Hepatocyte (in vitro differentiated cells): ENCODE results near the gene NDUFA8. TPM values are rescaled to one million over a fixed set of nuclear protein-coding genes. Genes with fewer than 3 reads are reported as not detected.

ENCODE experiments used
- DNase-seq: peaks from one replicate; pipeline ENCODE4 v3.0.0-alpha.2; 2016; ENCODE audit warnings: low spot score
- H2AFZ ChIP-seq: fragments of 200-600 bp; sonication (generic); 2 replicates; pipeline ENCODE4 v1.6.0; 2016; ENCODE audit warnings: antibody characterized with exemption, mild to moderate bottlenecking
- H3K27ac ChIP-seq: fragments of 200-600 bp; sonication (generic); 2 replicates; pipeline ENCODE4 v1.5.1; 2016; ENCODE audit warnings: mild to moderate bottlenecking
- H3K27me3 ChIP-seq: fragments of 200-600 bp; sonication (generic); 2 replicates; pipeline ENCODE4 v1.6.1; 2016
- H3K36me3 ChIP-seq: fragments of 200-600 bp; sonication (generic); replicated peaks from 2 replicates; pipeline ENCODE4 v1.5.1; 2016; ENCODE audit warnings: low read depth; ENCODE audit not compliant: insufficient read depth
- H3K4me1 ChIP-seq: fragments of 200-600 bp; sonication (generic); 2 replicates; pipeline ENCODE4 v1.5.1; 2016; ENCODE audit warnings: mild to moderate bottlenecking, moderate library complexity; ENCODE audit not compliant: insufficient read depth
- H3K4me2 ChIP-seq: fragments of 200-600 bp; sonication (generic); 2 replicates; pipeline ENCODE4 v1.6.0; 2016
- H3K4me3 ChIP-seq: fragments of 200-600 bp; sonication (generic); 2 replicates; pipeline ENCODE4 v1.5.1; 2016; ENCODE audit warnings: mild to moderate bottlenecking
- H3K79me2 ChIP-seq: fragments of 200-600 bp; sonication (generic); 2 replicates; pipeline ENCODE4 v1.6.0; 2017; ENCODE audit warnings: mild to moderate bottlenecking
- H3K9me2 ChIP-seq: fragments of 200-600 bp; sonication (generic); replicated peaks from 2 replicates; pipeline ENCODE4 v1.6.0; 2017; ENCODE audit warnings: mild to moderate bottlenecking; ENCODE audit not compliant: insufficient read depth
- H3K9me3 ChIP-seq: fragments of 200-600 bp; sonication (generic); 2 replicates; pipeline ENCODE4 v1.5.1; 2016; ENCODE audit warnings: low read depth, mild to moderate bottlenecking
- H4K20me1 ChIP-seq: fragments of 200-600 bp; sonication (generic); 2 replicates; pipeline ENCODE4 v1.6.0; 2016; ENCODE audit warnings: mild to moderate bottlenecking; ENCODE audit not compliant: insufficient read depth, poor library complexity, severe bottlenecking
- CTCF ChIP-seq: fragments of 200-600 bp; sonication (generic); IDR thresholded peaks from 2 replicates; pipeline ENCODE4 v1.5.1; 2016; ENCODE audit warnings: antibody characterized with exemption, mild to moderate bottlenecking; ENCODE audit not compliant: poor library complexity
- EZH2 ChIP-seq: fragments of 200-600 bp; sonication (generic); IDR thresholded peaks from 2 replicates; pipeline ENCODE4 v1.6.1; 2016; ENCODE audit warnings: antibody characterized with exemption, mild to moderate bottlenecking, borderline replicate concordance
- EZH2phosphoT487 ChIP-seq: fragments of 200-600 bp; sonication (generic); IDR thresholded peaks from one replicate; pipeline ENCODE4 v1.6.1; 2018; ENCODE audit warnings: antibody characterized with exemption, mild to moderate bottlenecking, low read depth, moderate library complexity; ENCODE audit not compliant: unreplicated experiment, severe bottlenecking
- WGBS: methylation state at CpG from one replicate; pipeline ENCODE4 v1.1.6; 2016; ENCODE audit warnings: low lambda C conversion rate; ENCODE audit errors: missing lambda C conversion rate; 5-methylcytosine and 5-hydroxymethylcytosine counted together
- polyA plus RNA-seq: library from polyadenylated mRNA; unstranded; fragments of >200 nt; fragmentation: Nextera tagmentation; extraction: Ambion mirVana; gene quantifications from 2 replicates; pipeline ENCODE4 v1.2.1, GENCODE V29; 2016
- total RNA-seq: library from RNA; depleted of rRNA; stranded (reverse); fragments of >200 nt; gene quantifications from 2 replicates; pipeline ENCODE4 v1.2.3, GENCODE V29; 2014

NDUFA8 gene
- total and polyA plus RNA-seq, 2 experiments from 2014 or later: 46.4 to 113 TPM

- 87% methylated on average over 5 of the region's 5 CpGs for WGBS
- H3K4me2 ChIP-seq: no peak overlapping the region
- TF ChIP-seq CTCF (no peak), EZH2 (no peak), EZH2phosphoT487 (no peak)
- H3K9me3 ChIP-seq: no peaks in the 10 kb centered on the region
- H2AFZ ChIP-seq: no peak overlapping the region
- no peak for DNase-seq
- no peaks in the 10 kb centered on the region for H3K36me3 ChIP-seq
- no peaks in the 10 kb centered on the region for H3K4me1 ChIP-seq
- no peaks in the 10 kb centered on the region for H3K9me2 ChIP-seq
- H3K4me3 ChIP-seq: no peak overlapping the region
- no peaks in the 10 kb centered on the region for H3K27me3 ChIP-seq
- no peaks in the 10 kb centered on the region for H4K20me1 ChIP-seq
- H3K27ac ChIP-seq: no peak overlapping the region
- H3K79me2 ChIP-seq: no peaks in the 10 kb centered on the region
Measured at GRCh38 chr9:122192261-122192875, 32.8 kb upstream of the NDUFA8 start.

- Histone ChIP-seq H3K4me1 (no peaks in the 10 kb centered on the region), H3K9me3 (no peaks in the 10 kb centered on the region), H4K20me1 (no peaks in the 10 kb centered on the region), H3K27ac (no peak overlapping the region), H2AFZ (no peak overlapping the region), H3K27me3 (no peaks in the 10 kb centered on the region), H3K9me2 (no peaks in the 10 kb centered on the region), H3K4me2 (no peak overlapping the region), H3K36me3 (no peaks in the 10 kb centered on the region), H3K79me2 (no peaks in the 10 kb centered on the region), H3K4me3 (no peak overlapping the region)
- WGBS: 81% methylated on average over 11 of the region's 11 CpGs
- no peak for TF ChIP-seq CTCF
- TF ChIP-seq EZH2: no peak
- no peak for TF ChIP-seq EZH2phosphoT487
- no peak for DNase-seq
Measured at GRCh38 chr9:122191584-122191983, 32.0 kb upstream of the NDUFA8 start.

- Histone ChIP-seq H3K36me3 (no peaks in the 10 kb centered on the region), H3K4me3 (no peak overlapping the region), H3K4me1 (no peaks in the 10 kb centered on the region), H3K27ac (no peak overlapping the region), H2AFZ (no peak overlapping the region), H3K9me2 (no peaks in the 10 kb centered on the region), H3K4me2 (no peak overlapping the region), H3K79me2 (no peaks in the 10 kb centered on the region), H3K9me3 (no peaks in the 10 kb centered on the region), H4K20me1 (no peaks in the 10 kb centered on the region), H3K27me3 (no peaks in the 10 kb centered on the region)
- TF ChIP-seq EZH2phosphoT487 (no peak), EZH2 (no peak), CTCF (no peak)
- DNase-seq: no peak
- 86% methylated on average over 12 of the region's 12 CpGs for WGBS
Measured at GRCh38 chr9:122190597-122191381, 31.2 kb upstream of the NDUFA8 start.
